OCI-M2 (cell line): ENCODE data around the gene KRT3.

ENCODE experiments used
- DNase-seq: peaks from one replicate; lab custom pipeline; 2025; ENCODE audit not compliant: unreplicated experiment; lab: John Stamatoyannopoulos, UW

The KRT3 gene

DNA sequence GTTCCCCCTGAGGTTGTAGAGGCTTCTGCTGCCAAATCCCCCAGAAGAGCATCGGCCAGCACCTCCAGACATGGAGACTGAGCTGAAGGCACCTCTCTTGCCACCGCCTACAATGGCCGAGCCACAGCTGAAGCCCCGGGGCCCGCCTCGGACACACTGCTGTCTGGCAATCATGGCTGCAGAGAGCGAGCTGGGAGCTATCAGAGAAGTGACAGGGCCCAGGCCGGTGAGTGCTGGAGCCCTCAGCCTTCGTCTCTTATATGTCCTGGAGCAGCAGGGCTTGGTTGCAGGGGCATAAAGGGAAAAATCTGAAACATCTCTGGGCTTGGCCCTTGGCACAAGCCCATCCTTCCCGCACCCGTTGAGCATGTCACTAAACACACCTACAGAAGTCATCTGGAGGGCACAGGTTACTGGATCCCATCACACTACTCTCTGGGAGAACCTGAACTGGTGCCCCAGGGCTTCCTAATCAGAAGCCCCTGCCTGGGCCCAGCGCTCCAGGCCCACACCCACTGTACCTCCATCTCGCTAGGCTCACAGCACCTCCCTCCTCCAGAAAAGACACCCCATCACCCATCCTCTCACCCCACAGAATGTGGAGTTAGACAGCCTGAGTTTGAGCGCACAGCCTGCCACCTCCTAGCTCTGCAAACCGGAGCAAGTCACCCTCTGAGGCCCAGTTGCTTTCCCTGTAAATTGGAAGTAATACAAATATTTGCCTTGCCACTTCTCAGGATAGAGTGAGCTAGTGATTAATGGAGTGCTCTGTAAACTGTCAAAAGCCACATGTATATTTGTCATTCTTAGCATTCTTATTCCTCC, 18.2 kb upstream of the KRT3 start, which contains the start of gene KRT4:
Gene KRT4 (minus strand): TSS at position 232 of the 825 bp plus-strand sequence. CDS start 58 bp downstream, at position 174.
- DNase-seq, result no peak

DNA sequence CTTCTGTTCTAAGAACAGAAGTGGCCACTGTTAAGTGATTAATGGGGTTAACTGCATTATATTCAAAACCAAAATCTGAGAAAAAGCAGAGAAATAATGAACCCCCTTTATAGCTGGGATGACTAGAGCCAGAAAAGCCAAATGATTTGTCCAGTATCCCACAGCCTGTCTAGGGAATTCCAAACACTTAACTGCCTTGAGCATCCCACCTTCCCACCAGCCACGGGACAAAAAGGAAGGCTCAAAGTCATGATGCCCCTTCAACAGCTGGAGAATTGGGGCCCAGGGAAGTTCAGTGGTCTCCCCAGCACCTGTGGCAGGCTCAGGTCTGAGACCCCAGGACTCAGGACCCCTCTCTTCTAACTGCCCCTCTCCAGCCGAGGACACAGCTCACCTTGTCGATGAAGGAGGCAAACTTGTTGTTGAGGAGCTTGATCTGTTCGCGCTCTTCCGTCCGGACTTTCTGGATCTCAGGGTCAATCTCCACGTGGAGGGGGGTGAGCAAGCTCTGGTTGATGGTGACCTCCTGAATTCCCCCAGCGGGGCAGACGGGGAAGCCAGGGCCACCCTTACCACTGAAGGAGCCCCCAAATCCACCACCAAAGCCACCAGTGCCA, 17.4 kb upstream of the KRT3 start:
- no peak for DNase-seq

DNA sequence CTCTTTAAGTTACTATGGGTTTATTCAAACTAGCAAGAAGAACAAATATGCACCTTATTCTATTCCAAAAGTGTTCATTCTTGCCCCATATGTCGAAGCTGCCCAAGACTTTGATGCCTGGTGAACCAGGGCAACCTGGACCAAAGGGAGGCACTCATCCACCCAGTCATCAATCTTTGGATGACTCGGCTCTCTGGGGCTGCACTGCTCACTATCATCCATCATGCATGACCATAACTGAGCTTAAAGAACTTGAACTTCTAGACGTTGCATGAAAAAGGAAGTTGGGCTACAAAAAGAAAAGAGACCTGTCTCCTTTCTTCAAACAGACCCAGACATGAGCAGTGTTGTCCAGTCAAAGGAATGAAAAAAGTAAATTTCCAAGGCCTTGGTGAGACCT, 16.8 kb upstream of the KRT3 start:
- no peak for DNase-seq

DNA sequence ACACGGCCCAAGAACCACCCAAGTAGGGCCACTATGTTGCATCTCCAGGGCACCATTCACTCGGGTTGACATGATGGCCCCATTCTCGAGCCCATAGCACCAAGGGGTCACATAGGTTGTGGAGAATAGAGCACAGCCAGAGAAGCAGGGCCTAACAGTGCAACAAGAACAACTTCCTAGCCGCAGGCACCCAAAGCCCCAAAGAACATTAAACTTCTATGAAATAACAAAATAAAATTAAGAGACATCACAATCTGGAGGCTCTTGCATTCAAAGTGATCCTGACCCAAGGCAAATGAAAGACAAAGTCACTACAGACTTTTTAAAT, 16.1 kb upstream of the KRT3 start:
- no peak for DNase-seq

DNA sequence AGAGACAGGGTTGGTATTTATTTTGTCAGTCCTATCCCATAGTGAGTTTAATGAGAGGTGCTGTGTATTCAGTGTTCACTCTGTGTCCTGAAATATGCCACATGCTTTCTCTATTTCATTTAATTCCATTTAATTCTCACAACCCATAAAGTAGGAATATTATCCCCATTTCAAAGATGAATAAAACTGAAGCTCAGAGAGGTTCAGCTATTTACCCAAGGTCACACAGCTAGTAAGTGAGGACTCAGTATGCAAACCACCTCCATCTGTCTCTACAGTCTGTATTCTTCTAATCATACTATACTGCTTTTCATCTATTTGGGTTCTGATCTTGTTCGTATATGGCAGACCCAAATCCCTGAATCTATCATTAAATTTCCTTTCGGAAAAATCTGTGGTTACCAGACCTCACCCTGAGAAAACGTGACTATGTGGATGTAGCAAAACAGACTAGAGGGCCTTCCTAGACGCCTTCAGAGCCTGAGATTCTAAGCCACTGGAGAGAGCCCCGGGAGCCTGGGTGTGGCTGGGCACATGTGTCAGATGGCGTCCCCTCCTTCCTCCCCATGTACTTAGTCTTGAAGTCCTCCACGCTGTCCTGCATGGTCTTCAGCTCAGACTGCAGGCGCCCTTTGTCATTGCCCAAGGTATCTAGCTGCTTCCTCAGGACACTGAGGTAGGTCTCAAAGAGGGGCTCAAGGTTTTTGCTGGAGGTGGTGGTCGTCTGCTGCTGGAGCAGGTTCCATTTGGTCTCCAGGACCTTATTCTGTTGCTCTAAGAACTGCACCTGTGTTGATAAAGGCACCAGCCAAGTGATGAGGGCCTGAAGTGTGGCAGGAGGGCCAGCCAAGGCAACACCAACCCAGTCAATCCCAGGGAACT, 15.5 kb upstream of the KRT3 start:
- DNase-seq, result no peak

DNA sequence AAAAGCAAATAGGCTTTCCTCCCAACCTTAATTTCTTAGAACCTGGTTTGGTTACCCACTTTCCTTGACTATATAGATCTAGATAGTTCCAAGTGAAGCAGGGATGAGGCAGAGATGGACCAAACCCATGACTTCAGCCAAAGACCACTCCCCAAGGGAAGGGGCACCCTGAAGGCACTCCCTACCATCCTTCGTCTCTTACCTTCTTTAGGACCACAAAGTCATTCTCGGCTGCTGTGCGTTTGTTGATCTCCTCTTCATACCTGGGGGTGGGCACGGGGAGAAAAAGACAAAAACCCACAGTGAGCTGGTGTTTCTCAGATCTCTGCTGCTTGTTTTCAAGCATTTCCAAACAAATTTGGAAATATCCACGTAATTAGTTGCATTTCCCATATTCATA, 14.6 kb upstream of the KRT3 start:
- no peak for DNase-seq

DNA sequence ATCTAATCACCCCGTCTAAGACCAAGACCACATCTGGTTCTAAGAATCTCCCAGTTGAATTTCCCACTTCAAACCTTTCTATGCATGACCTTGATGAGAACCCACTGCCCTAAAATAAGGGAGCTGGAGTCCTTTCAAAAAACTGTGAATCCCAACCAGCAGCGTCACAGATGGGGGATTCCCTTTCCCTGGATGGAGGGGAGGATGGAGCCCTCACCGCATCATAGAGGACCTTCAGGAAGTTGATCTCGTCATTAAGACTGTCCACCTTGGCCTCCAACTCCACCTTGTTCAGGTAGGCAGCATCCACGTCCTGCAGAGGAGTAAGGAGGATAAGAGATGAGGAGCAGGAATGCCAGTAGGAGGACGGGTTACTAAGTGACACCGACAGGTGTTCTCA, 13.2 kb upstream of the KRT3 start:
- DNase-seq, result no peak

DNA sequence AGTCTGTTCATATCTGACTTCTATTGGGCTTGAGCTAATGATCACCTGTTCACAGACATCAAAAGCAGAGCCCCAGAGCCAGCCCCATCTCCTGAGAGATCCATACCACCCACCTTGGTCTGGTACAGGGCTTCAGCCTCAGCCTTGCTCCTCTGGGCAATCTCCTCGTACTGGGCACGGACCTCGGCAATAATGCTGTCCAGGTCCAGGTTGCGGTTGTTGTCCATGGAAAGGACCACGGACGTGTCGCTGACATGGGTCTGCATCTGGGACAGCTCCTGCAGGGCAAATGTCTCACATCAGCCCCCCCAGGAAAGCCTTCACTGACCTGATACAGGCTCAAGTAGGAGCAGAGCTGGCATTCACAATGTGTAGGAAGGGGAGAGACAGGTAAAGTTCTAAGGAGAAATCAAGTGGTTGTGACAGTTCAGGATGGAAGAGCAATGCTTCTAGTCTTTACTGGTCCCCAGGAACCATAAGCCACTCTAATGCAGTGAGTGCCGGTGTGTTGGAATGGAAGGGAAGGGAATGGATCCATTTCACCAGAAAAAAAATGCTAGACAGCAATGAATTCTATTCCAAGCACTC, 12.8 kb upstream of the KRT3 start:
- DNase-seq, result no peak

DNA sequence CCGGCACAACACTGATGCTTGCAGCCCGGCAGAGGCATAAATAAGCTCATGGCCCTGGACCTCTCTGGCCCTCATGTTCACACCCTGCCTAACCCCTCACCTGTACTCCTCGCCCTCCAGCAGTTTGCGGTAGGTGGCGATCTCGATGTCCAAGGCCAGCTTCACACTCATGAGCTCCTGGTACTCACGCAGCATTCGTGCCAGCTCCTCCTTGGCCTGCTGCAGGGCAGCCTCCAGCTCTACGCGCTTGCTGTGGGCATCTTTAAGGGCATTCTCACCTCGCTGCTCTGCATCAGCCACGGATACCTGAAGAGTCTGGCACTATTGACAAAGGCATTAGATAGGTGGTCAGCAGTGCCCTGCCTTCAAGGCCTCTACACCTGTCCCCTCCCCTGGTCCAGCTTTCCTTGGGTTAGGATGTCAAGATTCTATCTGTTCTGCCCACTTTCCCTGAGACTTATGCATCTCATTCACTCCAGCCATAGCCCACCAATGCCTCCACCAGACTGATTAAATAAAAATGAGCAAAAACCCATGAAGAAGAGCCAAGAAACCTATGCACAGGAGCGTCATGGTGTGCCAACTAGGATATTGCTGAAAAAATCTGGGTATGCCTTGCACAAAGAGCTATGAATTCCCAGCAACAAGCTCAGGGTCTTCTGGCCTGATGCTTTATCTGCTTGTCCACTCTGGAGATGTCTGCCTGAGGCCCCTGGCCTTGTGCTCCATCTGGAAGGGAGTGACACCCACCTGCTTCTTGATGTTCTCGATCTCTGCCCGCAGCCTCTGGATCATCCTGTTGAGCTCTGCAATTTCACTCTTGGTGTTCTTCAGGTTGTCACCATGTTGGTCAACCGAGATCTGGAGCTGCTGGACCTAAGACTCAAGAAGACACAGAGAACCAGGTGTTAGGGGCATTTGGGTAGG, 11.9 kb upstream of the KRT3 start:
- DNase-seq, result no peak

DNA sequence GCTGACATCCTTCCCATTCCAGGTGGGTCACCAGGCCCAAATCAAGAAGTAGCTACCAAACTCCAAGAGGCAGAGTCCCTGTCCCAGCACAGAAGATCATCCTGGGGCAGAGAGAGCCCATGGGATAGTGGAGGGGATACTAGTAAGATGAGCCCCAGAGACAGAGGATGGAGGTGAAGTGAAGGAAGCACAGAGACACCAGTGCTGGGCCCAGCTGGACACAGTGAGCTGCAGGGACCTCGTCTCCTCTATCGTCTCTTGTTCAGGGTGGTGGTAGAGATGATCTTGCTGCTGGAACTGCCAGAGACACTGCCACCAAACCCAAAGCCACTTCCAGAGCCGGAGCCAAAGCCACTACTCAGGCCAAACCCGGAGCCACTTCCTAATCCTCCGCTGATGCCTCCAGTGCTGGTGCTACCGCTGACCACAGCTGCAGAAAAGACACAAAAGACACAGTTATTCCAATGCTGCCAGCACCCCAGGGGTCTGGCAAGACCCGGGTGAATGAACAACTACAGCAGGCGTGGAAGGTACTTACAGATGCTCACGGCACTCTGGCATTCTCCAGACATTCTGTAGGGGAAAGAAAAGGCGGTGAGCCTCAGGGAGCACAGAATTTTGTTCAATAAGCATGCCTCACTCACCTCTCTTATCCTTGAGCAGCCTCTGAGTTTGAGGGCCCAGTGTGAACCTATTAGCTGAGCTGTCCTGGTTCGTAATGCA, 11.1 kb upstream of the KRT3 start:
- DNase-seq, result no peak

DNA sequence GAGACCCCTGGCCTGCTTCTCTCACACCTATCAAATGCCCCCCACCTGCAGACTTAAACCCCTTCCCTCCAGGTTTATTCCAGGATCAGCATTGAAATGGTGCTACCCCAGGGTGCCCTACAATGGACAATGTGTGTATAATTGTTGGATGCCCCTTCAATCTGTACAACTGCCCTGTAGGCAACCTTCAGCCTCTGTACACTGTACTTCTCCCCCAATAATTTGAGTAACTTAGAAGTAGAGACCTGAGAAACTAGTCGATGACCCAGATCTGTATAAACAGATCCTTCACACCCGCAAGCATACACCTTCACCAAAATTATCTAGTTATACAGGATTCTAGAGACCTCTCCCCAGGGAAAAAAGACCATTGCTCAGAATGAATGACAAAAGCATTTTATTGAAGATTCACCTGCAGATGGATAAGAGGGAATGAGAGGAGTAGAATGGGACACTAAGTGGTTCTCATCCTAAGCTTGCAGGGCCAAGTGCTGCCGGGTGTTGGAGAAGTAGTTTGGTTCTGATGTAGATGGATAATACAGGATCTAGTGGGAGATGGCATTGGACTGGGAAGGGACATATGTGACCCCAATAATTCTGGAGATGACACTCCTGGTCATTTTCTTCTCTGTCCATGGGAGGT, 10.4 kb upstream of the KRT3 start:
- no peak for DNase-seq

DNA sequence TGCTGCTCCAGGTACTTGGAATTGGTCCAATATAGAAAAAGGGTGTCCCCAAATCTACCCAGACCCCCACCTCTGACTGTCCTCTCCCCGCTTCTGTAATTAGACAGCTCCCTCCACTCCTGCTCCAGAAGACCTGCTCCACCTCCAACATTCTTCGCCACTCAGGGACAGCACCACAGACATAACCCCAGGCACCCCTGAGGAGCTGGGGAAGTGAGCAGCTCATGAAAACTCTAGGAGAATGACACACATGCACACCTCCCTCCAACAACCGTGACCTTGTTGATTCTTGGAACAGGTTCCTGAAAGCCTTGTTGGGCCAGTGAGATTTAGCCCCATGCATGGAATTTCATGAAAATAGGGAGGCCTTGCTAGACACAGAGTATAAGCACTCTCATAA, 9.8 kb upstream of the KRT3 start:
- DNase-seq, result no peak

DNA sequence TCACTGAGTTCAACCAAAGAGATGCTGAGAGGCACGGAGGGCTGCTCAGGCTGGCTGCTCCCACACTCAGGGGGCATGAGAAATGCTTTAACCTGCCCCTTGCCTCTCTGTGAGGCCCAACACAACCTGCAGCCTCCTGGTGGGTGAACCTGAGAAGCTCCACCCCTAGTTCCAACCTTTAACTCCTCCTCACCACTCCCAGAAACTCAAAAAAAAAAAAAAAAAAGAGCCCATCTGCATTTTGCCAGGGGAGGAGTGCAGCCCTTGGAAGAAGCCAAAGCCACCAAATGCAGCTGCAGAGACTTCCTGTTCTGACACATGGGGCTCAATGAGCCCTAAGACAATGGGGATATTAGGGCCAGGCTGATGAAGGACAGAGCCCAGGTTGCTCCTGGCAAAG, 9.1 kb upstream of the KRT3 start:
- DNase-seq, result no peak

DNA sequence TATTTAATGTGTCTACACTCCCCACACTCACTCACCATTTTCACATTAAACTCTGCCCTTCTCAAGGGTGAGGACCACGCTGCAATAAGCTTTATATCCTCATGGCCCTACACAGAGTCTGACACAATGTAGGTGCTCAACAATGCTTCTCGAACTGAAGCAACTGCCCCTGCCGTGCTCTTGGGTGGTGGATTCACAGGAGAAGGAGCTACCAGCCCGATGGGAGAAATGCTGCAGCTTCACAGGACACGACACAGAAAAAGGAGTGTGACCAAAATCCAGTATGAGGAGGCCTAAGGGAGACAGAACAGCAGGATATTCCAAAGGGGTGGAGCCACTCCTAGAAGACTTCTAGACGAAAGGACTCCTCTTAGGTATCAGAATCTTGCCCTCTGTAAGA, 6.5 kb upstream of the KRT3 start:
- DNase-seq, result no peak

DNA sequence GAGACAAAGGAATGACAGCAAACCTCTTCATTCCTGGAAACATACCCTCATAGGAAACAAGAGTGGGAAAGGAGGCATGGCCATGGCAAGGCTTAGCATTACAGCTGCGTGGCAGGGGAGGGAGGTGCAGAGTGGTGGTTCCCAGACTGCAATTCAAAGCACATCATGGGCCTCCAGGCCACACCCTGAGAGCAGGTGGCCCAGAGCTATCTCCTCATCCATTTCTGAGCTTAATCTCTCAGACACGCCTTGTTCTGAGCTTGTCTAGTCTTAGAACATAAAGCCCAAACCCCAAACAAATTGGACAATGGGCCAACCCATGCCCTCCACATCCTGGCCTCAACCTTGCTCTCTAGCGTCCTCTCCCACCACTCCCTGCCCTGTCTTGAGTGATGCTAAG, 5.9 kb upstream of the KRT3 start:
- DNase-seq, result no peak

DNA sequence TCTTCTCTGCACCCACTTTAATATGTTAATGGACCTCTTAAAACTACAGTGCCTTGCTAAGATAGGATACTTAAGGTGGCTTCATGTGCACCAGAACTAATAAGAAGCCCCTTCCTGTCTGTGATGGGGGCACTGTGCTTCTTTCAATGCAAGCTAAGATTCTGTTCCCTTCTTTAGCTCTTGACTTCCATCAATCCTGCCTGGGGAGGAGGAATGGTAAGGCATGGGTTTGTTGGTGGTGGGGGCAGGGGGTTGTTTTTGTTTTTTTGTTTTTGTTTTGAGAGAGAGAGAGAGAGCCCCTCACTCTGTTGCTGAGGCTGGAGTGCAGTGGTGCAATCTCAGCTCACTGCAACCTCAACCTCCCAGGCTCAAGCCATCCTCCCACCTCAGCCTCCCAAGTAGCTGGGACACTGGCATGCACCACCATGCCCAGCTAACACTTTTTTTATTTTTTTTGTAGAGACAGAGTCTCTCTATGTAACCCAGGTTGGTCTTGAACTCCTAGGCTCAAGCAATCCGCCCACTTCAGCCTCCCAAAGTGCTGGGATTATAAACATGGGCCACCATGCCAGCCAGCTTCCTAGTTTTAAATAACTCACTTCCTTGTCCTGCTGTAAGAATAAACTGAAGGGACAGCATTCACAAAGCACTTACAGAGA, 4.5 kb upstream of the KRT3 start:
- DNase-seq, result no peak

DNA sequence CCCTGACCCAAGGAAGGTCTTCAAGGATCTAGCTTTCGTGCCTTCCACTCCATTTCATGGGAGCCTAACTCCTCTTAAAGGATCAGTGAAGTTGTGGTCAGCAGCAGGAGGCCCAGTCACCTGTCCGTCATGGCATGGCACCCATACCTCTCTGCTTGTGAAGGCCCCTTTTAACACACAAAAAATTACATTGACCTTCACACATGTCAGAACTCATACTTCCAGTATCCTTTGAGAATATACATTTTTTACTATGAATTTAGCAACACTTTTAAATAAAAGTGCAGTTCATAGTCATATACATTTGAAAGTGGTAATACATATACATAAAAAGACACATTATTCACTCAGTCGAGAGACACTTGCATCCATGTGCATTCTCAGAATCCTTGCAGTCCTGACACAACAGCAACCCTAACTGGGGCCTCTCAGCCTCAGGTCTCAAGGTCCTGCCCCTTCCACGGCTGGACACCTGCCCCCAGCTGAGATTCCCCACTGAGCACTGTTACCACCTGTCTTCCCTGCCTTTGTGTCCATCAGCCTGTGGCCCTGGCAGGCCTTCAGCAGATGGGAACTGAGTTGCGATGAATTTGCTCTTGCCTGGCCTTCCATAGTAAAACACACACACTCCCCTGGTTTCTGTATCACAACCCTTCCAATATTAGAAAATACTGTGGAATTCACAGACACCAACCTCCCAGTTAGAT, 3.7 kb upstream of the KRT3 start:
- no peak for DNase-seq
